G401.6 (cell line): ENCODE data around the gene TYMP.
"Not testable (repeated sequence)": the region's sequence is repeated elsewhere in the genome, so short reads cannot be mapped to it uniquely, and the experiment has no call there.

ENCODE experiments used
- FAIRE-seq: peaks from 2 replicates; lab custom pipeline; 2012; peaks lifted over from hg19 to GRCh38; lab: Jason Lieb, UNC

The TYMP gene

DNA sequence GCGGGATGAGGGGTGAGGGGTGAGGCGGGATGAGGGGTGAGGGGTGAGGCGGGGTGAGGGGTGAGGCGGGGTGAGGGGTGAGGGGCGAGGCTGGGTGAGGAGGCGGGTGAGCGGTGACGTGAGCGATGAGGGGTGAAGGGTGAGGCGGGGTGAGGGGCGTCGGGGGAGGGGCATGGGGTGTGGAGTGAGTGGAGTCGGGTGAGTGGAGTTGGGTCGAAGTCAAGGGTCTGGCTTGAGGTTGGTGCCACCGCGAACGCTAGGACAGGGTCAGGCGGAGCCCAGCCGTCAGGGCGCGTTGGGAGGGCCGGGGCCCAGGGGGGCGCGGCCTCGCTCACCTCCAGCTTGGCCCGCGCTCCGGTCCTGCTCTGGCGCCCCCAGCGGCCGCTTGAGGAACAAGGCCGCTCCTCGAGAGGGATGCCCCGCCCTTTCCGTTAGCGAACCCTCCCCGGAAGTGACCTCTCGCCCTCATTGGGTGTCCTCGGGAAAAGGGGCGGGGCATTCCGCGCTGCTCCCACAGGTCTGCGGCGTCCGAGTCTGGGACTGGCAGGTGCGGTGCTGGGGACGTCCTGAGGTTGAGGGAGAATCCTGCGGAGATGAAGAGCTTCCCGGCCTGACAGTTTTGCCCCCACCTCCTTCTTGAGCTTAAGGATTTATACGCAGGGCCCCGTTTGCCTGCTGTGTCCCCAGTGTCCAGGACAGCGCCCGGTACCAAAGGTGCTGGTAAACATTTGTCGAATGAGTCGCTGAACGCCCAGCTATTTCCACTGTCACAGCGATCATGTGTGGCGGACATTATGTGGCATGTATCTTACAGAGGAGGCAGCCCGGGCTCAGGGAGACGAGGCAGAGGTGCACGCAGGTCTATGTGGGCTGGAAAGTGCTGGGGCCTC lies 33.0 kb upstream of the TYMP start, which contains the start of gene SYCE3:
SYCE3 (minus strand) TSS at position 397 of the 890 bp plus-strand sequence. CDS start 6,514 bp downstream, outside the sequence.
- FAIRE-seq, result peak; percentile 87

GRCh38 chr22:50561401-50562358 lies 31.9 kb upstream of the TYMP start:
- no peak for FAIRE-seq

- FAIRE-seq, result no peak
Measured at GRCh38 chr22:50560034-50560433, 30.2 kb upstream of the TYMP start.

- no peak for FAIRE-seq
Measured at GRCh38 chr22:50556703-50557102, 26.9 kb upstream of the TYMP start.

DNA sequence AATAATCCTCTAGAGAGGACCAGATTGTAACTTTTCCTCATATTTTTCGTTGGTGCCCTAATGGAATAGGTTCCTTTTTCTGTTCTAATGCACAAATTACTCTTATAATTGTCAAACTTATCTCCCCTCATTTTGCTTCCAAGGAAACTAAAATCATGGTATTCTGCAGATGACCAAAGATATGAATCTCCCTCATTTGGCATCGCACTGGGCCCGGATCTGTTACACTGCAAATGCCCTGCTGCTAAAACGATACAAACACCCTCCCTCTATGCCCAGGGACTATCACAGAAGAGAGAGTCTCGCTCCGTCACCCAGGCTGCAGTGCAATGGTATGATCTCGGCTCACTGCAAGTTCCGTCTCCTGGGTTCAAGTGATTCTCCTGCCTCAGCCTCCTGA lies 23.5 kb upstream of the TYMP start:
- FAIRE-seq, result no peak

DNA sequence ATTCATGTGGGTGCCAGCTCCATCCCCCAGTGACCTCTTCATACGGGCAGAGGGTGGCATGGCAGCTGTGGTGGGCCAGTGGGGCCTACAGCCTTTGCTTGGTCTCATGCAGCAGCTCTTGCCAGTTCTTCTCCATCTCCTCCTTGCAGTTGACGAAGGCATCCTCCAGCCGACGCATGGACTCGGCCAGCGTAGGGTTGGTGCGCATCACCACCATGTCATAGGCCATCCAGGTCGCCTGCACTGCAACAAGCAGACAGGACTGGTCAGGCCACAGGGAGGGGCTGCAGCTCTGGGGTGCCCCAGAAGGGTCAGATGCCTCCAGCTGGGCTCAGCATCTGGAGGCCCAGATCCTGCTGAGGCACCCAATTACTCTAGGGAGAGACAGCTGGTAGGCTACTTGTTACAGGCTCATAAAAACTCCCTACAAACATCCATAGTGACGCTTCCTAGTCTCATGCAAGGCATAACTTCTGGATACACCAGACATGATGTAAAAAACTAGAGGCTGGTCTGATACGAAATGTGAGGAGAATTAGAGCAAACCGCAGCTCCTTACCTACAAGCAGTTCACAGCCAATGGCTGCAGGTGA lies 21.4 kb upstream of the TYMP start:
- no peak for FAIRE-seq

DNA sequence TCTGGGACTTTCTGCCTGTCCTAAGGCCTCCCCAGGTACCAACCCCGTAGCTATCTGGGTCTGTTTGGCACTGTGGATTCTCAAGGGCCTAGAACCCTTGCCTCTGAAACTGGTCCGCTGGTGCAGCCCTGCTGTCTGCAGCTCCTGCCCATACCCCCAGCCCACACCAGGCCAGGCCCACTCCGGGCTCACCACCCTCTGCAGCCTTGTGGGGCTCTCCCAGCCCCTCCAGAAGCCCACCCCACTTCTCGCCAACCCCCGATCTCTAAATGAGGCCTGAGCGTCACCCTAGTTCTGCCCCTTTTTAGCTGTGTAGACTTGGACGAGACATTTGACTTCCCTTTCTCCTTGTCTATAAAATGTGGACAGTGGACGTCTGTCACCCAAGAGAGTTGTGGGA lies 20.6 kb upstream of the TYMP start:
- FAIRE-seq, result no peak

DNA sequence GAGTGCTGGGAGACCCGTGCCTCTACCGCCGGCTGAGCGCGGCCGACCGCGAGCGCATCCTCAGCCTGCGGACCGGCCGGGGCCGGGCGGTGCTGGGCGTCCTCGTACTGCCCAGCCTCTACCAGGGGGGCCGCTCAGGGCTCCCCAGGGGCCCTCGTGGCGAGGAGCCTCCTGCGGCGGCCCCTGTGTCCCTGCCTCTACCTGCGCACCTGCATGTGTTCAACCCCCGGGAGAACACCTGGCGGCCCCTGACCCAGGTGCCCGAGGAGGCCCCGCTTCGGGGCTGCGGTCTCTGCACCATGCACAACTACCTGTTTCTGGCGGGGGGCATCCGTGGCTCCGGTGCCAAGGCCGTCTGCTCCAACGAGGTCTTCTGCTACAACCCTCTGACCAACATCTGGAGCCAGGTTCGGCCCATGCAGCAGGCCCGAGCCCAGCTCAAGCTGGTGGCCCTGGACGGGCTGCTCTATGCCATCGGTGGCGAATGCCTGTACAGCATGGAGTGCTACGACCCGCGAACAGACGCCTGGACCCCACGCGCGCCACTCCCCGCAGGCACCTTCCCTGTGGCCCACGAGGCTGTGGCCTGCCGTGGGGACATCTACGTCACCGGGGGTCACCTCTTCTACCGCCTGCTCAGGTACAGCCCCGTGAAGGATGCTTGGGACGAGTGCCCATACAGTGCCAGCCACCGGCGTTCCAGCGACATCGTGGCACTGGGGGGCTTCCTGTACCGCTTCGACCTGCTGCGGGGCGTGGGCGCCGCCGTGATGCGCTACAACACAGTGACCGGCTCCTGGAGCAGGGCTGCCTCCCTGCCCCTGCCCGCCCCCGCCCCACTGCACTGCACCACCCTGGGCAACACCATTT lies 19.3 kb upstream of the TYMP start:
- no peak for FAIRE-seq

GRCh38 chr22:50548040-50548920 lies 18.5 kb upstream of the TYMP start:
- no peak for FAIRE-seq

DNA sequence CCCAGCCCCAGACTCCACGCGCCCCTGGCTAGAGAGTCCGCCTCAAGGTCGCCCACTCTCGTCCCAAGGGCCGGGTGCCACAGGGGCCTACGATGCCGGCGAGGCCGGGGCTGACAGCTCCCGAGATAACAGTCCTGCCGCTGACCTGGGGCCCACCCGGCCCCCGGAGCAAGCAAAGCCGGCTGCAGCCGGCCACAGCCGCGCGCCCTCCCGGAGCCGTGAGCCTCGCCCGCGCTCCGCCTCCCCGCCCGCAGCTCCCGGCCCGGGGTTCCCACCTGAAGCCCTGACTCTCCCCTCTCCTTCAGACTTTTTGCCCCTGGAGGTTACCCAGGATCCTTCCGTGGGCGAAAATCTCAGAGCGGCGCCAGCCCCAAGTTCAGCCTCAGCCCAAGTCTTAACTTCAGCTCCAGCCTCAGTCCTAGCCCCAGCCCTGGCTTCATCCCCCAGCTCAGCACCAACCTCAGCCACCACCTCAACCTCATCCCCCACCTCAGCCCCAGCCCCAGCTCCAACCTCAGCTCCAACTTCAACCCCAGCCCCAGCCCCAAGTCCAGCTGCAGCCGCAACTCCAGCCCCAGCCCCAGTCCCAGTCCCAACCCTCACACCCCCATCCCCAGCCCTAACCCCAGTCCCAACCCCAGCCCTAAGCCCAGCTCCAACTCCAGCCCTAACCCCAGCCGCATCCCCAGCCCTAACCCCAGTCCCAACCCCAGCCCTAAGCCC lies 17.6 kb upstream of the TYMP start:
- FAIRE-seq, result no peak

- FAIRE-seq, result no peak
Measured at GRCh38 chr22:50546326-50547262, 16.8 kb upstream of the TYMP start.

- no peak for FAIRE-seq
Measured at GRCh38 chr22:50545522-50546325, 15.9 kb upstream of the TYMP start, which contains the start of gene KLHDC7B. KLHDC7B (plus strand) TSS chr22:50545899; CDS start chr22:50546244, 345 bp downstream.

- no peak for FAIRE-seq
Measured at GRCh38 chr22:50544746-50545253, 15.0 kb upstream of the TYMP start.

DNA sequence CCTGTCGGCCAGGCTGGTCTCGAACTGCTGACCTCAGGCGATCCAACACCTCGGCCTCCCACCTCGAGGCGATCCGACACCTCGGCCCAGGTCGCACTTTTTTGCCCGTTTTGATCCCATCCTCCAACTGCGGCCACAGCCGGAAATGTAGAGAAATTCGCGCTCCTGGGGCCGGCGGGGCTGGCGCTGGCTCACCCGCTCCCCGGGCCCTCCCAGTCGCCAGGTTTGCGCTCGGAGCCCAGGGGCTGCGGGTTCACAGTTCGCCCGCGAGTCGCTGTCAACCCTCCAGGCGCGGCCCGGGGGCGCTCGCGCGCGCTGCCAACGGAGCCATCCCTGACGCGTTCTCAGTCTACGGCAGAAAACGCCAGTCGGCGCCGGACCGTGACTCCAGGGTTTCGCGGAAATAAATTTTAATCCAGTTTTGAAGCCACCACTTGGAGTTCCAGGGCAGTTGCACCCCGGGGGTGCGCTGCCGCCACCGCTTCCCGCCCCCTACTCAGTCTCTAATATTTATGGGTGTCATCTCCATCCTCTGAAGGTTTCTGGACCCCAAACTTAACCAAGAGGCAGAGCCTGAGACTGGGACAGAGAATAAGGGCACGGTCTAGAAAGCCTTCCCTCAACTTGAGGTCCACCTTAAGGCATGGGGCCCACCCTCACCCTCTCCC lies 14.4 kb upstream of the TYMP start:
- FAIRE-seq, result no peak

GRCh38 chr22:50542416-50542927 lies 12.7 kb upstream of the TYMP start:
- no peak for FAIRE-seq

DNA sequence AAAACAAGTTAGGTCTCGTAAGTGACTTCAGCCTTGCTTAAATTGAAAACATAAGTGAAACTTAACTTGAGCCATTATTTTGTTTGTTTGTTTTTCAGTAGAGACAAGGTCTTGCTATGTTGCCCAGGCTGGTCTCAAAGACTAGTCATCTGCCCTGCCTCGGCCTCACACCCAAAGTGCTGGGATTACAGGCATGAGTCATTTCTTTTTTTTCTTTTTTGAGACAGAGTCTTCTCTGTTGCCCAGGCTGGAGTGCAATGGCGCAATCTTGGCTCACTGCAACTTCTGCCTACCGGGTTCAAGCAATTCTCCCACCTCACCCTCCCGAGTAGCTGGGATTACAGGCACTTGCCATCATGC lies 11.8 kb upstream of the TYMP start:
- not testable (repeated sequence) for FAIRE-seq

DNA sequence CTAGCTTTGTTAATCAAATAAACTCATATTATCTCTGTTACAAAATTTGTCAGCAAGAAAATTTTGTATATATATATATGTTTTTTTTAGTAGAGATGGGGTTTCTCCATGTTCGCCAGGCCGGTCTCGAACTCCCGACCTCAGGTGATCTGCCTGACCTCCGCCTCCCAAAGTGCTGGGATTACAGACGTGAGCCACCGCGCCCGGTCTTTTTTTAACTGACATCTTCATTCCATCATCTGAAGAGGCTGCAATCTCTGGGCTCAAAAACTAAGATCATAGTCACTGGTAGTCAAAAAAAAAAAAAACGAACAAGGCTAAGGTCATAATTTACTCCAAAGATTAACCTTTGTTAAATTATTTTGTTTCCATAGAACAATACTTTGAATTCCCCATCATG lies 10.6 kb upstream of the TYMP start:
- FAIRE-seq, result no peak
